Measurements from ENCODE around the gene NOM1.

The NOM1 gene

GRCh38 chr7:157016024-157016351, 66.5 kb downstream of the NOM1 start:
- no peak for DNase-seq (ENCODE audit: low spot score)
- no peak for ATAC-seq (ENCODE audit: low read depth)
- H3K27ac ChIP-seq (ENCODE audit: poor library complexity, severe bottlenecking): no peak overlapping the region
- peaks cover 85% of the 10 kb centered on the region for H3K27me3 ChIP-seq (ENCODE audit: insufficient read depth, poor library complexity, severe bottlenecking)
- H3K4me3 ChIP-seq (ENCODE audit: severe bottlenecking): no peak overlapping the region
- TF ChIP-seq CTCF (IDR thresholded peaks at IDR 0.05; ENCODE audit: poor library complexity, severe bottlenecking): no peak
- peaks cover 9% of the 10 kb centered on the region for H3K4me1 ChIP-seq (ENCODE audit: insufficient read depth, poor library complexity, severe bottlenecking)
- H3K9me3 ChIP-seq (ENCODE audit: severe bottlenecking): no peaks in the 10 kb centered on the region
- H3K36me3 ChIP-seq (ENCODE audit: low read depth): no peaks in the 10 kb centered on the region

GRCh38 chr7:157016352-157017041, 67.0 kb downstream of the NOM1 start:
- DNase-seq (ENCODE audit: low spot score): no peak
- H3K9me3 ChIP-seq (ENCODE audit: severe bottlenecking): no peaks in the 10 kb centered on the region
- no peaks in the 10 kb centered on the region for H3K36me3 ChIP-seq (ENCODE audit: low read depth)
- TF ChIP-seq CTCF (IDR thresholded peaks at IDR 0.05; ENCODE audit: poor library complexity, severe bottlenecking): no peak
- H3K27me3 ChIP-seq (ENCODE audit: insufficient read depth, poor library complexity, severe bottlenecking): peaks cover 84% of the 10 kb centered on the region
- H3K4me1 ChIP-seq (ENCODE audit: insufficient read depth, poor library complexity, severe bottlenecking): peaks cover 5% of the 10 kb centered on the region
- ATAC-seq (ENCODE audit: low read depth): no peak
- H3K27ac ChIP-seq (ENCODE audit: poor library complexity, severe bottlenecking): no peak overlapping the region
- H3K4me3 ChIP-seq (ENCODE audit: severe bottlenecking): no peak overlapping the region

GRCh38 chr7:157017149-157017548, 67.6 kb downstream of the NOM1 start:
- Histone ChIP-seq H3K9me3 (ENCODE audit: severe bottlenecking) (no peaks in the 10 kb centered on the region), H3K27ac (ENCODE audit: poor library complexity, severe bottlenecking) (no peak overlapping the region), H3K27me3 (ENCODE audit: insufficient read depth, poor library complexity, severe bottlenecking) (peaks cover 84% of the 10 kb centered on the region), H3K4me3 (ENCODE audit: severe bottlenecking) (no peak overlapping the region), H3K36me3 (ENCODE audit: low read depth) (no peaks in the 10 kb centered on the region), H3K4me1 (ENCODE audit: insufficient read depth, poor library complexity, severe bottlenecking) (peaks cover 3% of the 10 kb centered on the region)
- no peak for ATAC-seq (ENCODE audit: low read depth)
- DNase-seq (ENCODE audit: low spot score): no peak
- no peak for TF ChIP-seq CTCF (IDR thresholded peaks at IDR 0.05; ENCODE audit: poor library complexity, severe bottlenecking)

GRCh38 chr7:157017603-157018327, 68.3 kb downstream of the NOM1 start:
- no peak for ATAC-seq (ENCODE audit: low read depth)
- Histone ChIP-seq H3K36me3 (ENCODE audit: low read depth) (no peaks in the 10 kb centered on the region), H3K27me3 (ENCODE audit: insufficient read depth, poor library complexity, severe bottlenecking) (peaks cover 86% of the 10 kb centered on the region), H3K9me3 (ENCODE audit: severe bottlenecking) (no peaks in the 10 kb centered on the region), H3K4me3 (ENCODE audit: severe bottlenecking) (no peak overlapping the region), H3K4me1 (ENCODE audit: insufficient read depth, poor library complexity, severe bottlenecking) (peaks cover 3% of the 10 kb centered on the region), H3K27ac (ENCODE audit: poor library complexity, severe bottlenecking) (no peak overlapping the region)
- peak; percentile 51 for DNase-seq (ENCODE audit: low spot score)
- no peak for TF ChIP-seq CTCF (IDR thresholded peaks at IDR 0.05; ENCODE audit: poor library complexity, severe bottlenecking)

Data from RWPE2 (cell line).